Measurements from ENCODE around the gene EGR4. TPM values are rescaled to one million over a fixed set of nuclear protein-coding genes. Genes with fewer than 3 reads are reported as not detected.

EGR4 gene
- total RNA-seq, 1 donor from 2014 or later: 0.19 TPM

- H3K4me3 Mint-ChIP-seq: no peak overlapping the region
- DNase-seq (ENCODE audit: extremely low spot score, unreplicated experiment): no peak
- no peak overlapping the region for H3K27ac Mint-ChIP-seq
- H3K27me3 Mint-ChIP-seq: no peaks in the 10 kb centered on the region
- H3K9me3 Mint-ChIP-seq: no peaks in the 10 kb centered on the region
- no peak for TF ChIP-seq CTCF (conservative IDR thresholded peaks at IDR 0.05)
- no peaks in the 10 kb centered on the region for H3K4me1 Mint-ChIP-seq (ENCODE audit: unreplicated experiment)
- peaks cover 6% of the 10 kb centered on the region for H3K36me3 Mint-ChIP-seq
Measured at GRCh38 chr2:73258186-73258912, 35.0 kb downstream of the EGR4 start.

GRCh38 chr2:73257425-73258125 lies 35.8 kb downstream of the EGR4 start:
- H3K9me3 Mint-ChIP-seq: no peaks in the 10 kb centered on the region
- no peak for DNase-seq (ENCODE audit: extremely low spot score, unreplicated experiment)
- no peaks in the 10 kb centered on the region for H3K27me3 Mint-ChIP-seq
- no peak overlapping the region for H3K27ac Mint-ChIP-seq
- no peaks in the 10 kb centered on the region for H3K4me1 Mint-ChIP-seq (ENCODE audit: unreplicated experiment)
- H3K4me3 Mint-ChIP-seq: no peak overlapping the region
- H3K36me3 Mint-ChIP-seq: peaks cover 8% of the 10 kb centered on the region
- TF ChIP-seq CTCF (conservative IDR thresholded peaks at IDR 0.05): no peak

- Mint-ChIP-seq H3K9me3 (no peaks in the 10 kb centered on the region), H3K4me1 (ENCODE audit: unreplicated experiment) (no peaks in the 10 kb centered on the region), H3K4me3 (no peak overlapping the region), H3K27ac (no peak overlapping the region), H3K27me3 (no peaks in the 10 kb centered on the region), H3K36me3 (peaks cover 10% of the 10 kb centered on the region)
- TF ChIP-seq CTCF (conservative IDR thresholded peaks at IDR 0.05): no peak
- DNase-seq (ENCODE audit: extremely low spot score, unreplicated experiment): no peak
Measured at GRCh38 chr2:73257021-73257420, 36.3 kb downstream of the EGR4 start.

GRCh38 chr2:73256618-73256922 lies 36.8 kb downstream of the EGR4 start:
- no peak overlapping the region for H3K27ac Mint-ChIP-seq
- no peaks in the 10 kb centered on the region for H3K9me3 Mint-ChIP-seq
- H3K36me3 Mint-ChIP-seq: peaks cover 11% of the 10 kb centered on the region
- DNase-seq (ENCODE audit: extremely low spot score, unreplicated experiment): no peak
- H3K4me3 Mint-ChIP-seq: no peak overlapping the region
- H3K4me1 Mint-ChIP-seq (ENCODE audit: unreplicated experiment): no peaks in the 10 kb centered on the region
- no peak for TF ChIP-seq CTCF (conservative IDR thresholded peaks at IDR 0.05)
- H3K27me3 Mint-ChIP-seq: no peaks in the 10 kb centered on the region

- no peak for DNase-seq (ENCODE audit: extremely low spot score, unreplicated experiment)
- TF ChIP-seq CTCF (conservative IDR thresholded peaks at IDR 0.05): no peak
- Mint-ChIP-seq H3K4me1 (ENCODE audit: unreplicated experiment) (no peaks in the 10 kb centered on the region), H3K4me3 (no peak overlapping the region), H3K9me3 (no peaks in the 10 kb centered on the region), H3K36me3 (peaks cover 11% of the 10 kb centered on the region), H3K27ac (no peak overlapping the region), H3K27me3 (no peaks in the 10 kb centered on the region)
Measured at GRCh38 chr2:73255907-73256617, 37.3 kb downstream of the EGR4 start.
